Epidermal melanocyte (primary cell): ENCODE measurements around the gene PIGS.

Source experiments
- DNase-seq: peaks from one replicate; pipeline ENCODE4 v3.0.0; 2011; ENCODE audit warnings: low spot score; ENCODE audit not compliant: insufficient read length

PIGS gene

GRCh38 chr17:28551421-28552175 is 19.7 kb downstream of the PIGS start:
- DNase-seq: no peak

- no peak for DNase-seq
Measured at GRCh38 chr17:28550858-28551257, 20.5 kb downstream of the PIGS start.

- DNase-seq: no peak
Measured at GRCh38 chr17:28549236-28550132, 21.8 kb downstream of the PIGS start.

GRCh38 chr17:28548417-28549130 is 22.8 kb downstream of the PIGS start:
- no peak for DNase-seq

GRCh38 chr17:28547623-28548416 is 23.5 kb downstream of the PIGS start:
- peak; percentile 67 for DNase-seq

- DNase-seq: no peak
Measured at GRCh38 chr17:28547096-28547622, 24.2 kb downstream of the PIGS start.

GRCh38 chr17:28545787-28546415 is 25.4 kb downstream of the PIGS start:
- DNase-seq: no peak

GRCh38 chr17:28545141-28545503 is 26.2 kb downstream of the PIGS start:
- DNase-seq: no peak

GRCh38 chr17:28544402-28545140 is 26.8 kb downstream of the PIGS start:
- no peak for DNase-seq

- DNase-seq: no peak
Measured at GRCh38 chr17:28541439-28541838, 29.9 kb downstream of the PIGS start.

GRCh38 chr17:28540231-28540630 is 31.1 kb downstream of the PIGS start:
- no peak for DNase-seq

- no peak for DNase-seq
Measured at GRCh38 chr17:28538296-28538895, 32.9 kb downstream of the PIGS start.

- DNase-seq: no peak
Measured at GRCh38 chr17:28537219-28537610, 34.1 kb downstream of the PIGS start.

GRCh38 chr17:28536532-28537218 is 34.6 kb downstream of the PIGS start:
- no peak for DNase-seq

GRCh38 chr17:28534740-28535375 is 36.5 kb downstream of the PIGS start:
- DNase-seq: no peak

GRCh38 chr17:28533091-28533807 is 38.1 kb downstream of the PIGS start:
- no peak for DNase-seq
